ENCODE measurements around the gene ZBED2. TPM values are rescaled to one million over a fixed set of nuclear protein-coding genes. Genes with fewer than 3 reads are reported as not detected.

ZBED2 gene
- polyA plus RNA-seq, 2 of the 4 experiments (the other 2 are of a cell fraction) = 0.48 to 1.9 TPM

- H3K4me1 ChIP-seq = peaks cover 11% of the 10 kb centered on the region; the same call in 2 of the 3 replicates
- FAIRE-seq = no peak
These were observed 13.2 kb upstream of the ZBED2 start for GRCh38 chr3:111608383-111608782.

DNA sequence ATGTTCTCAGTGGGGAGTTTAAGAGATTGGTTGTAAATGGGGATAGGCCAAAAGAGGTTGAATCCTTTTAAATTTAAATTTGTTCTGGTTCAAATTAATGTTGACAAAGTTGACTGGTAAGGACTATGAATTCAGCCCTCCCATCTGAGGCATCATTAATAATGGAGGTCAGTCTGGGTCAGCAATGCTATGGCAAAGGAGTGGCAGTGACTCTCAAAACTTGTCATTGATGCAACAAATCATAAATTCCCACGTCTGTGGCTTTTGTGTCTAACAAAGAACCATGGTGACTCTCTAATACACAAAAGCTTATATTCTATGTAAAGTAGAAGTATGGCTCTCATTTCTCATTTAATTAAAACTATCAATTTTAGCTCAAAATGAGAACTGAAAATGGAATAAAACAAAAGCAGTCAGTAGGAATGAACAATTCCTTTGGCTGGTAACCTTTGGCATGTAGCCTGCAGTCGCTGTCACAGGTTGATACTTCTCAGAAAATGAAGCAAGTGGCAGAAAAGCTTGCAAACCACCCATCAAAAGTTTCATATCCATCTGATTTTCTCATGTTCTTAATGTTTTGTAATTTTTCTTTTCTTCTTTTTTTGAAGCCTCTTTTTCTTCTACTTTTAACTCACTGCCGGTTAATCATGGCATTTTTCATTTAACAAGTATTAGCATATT, 12.2 kb upstream of the ZBED2 start:
- 64% methylated on average over 3 of the region's 3 CpGs for WGBS (ENCODE audit: missing lambda C conversion rate)
- ChIA-PET CTCF (interaction anchor here (1.1 to 1.6 kb wide), 4 partner anchors 10 to 84 kb away, joined by 3 to 6 read pairs (median 4); no protein-coding TSS in a partner anchor), POLR2A (no interaction called here)
- DNase-seq (ENCODE audit: low read depth in 1 of 2, low spot score in 1 of 2) (peak in 1 of 2 experiments; percentile 32), ATAC-seq (no peak), FAIRE-seq (no peak)
- Histone ChIP-seq H3K27ac (no peak overlapping the region), H3K4me1 (peaks cover 15% of the 10 kb centered on the region), H3K4me2 (no peak overlapping the region), H3K9me3 (no peaks in the 10 kb centered on the region), H3K4me3 (no peak overlapping the region)
- no peak for TF ChIP-seq BHLHE40 (IDR thresholded peaks at IDR 0.05; ENCODE audit: low read depth, low read length)
- no peak for TF ChIP-seq RNF2 (IDR thresholded peaks at IDR 0.05; ENCODE audit: borderline replicate concordance, low read depth)
- TF ChIP-seq PHF8 (IDR thresholded peaks at IDR 0.05; ENCODE audit: borderline replicate concordance, low read depth) = no peak
- TF ChIP-seq EP300 (IDR thresholded peaks at IDR 0.05) = no peak
- no peak for TF ChIP-seq GATA3 (IDR thresholded peaks at IDR 0.05; ENCODE audit: borderline replicate concordance)
- TF ChIP-seq RCOR1 (IDR thresholded peaks at IDR 0.05; ENCODE audit: low read depth, low read length) = no peak
- TF ChIP-seq KDM5A (IDR thresholded peaks at IDR 0.05) = no peak

More at GRCh38 chr3:111608383-111608782, 13.2 kb upstream of the ZBED2 start:
- H3K27ac ChIP-seq = no peak overlapping the region
- no peak for DNase-seq (ENCODE audit: low read depth in 1 of 2, low spot score in 1 of 2)
- H3K4me2 ChIP-seq = no peak overlapping the region
- WGBS (ENCODE audit: missing lambda C conversion rate) = 95% methylated on average over 2 of the region's 2 CpGs
- H3K9me3 ChIP-seq = no peaks in the 10 kb centered on the region
- ChIA-PET CTCF (interaction anchor here (1.3 to 1.6 kb wide), 3 partner anchors 9 to 83 kb away, joined by 3 to 6 read pairs (median 4); no protein-coding TSS in a partner anchor), POLR2A (no interaction called here)
- no peak overlapping the region for H3K4me3 ChIP-seq
- TF ChIP-seq HMGXB4 (CRISPR knock-in tag; IDR thresholded peaks at IDR 0.05; ENCODE audit: borderline replicate concordance) = no peak
- TF ChIP-seq EP300 (IDR thresholded peaks at IDR 0.05) = no peak
- TF ChIP-seq, protein P1, sequence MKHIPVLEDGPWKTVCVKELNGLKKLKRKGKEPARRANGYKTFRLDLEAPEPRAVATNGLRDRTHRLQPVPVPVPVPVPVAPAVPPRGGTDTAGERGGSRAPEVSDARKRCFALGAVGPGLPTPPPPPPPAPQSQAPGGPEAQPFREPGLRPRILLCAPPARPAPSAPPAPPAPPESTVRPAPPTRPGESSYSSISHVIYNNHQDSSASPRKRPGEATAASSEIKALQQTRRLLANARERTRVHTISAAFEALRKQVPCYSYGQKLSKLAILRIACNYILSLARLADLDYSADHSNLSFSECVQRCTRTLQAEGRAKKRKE (CRISPR knock-in tag; IDR thresholded peaks at IDR 0.05; ENCODE audit: low read depth) = no peak
- no peak for TF ChIP-seq HOXB5 (CRISPR knock-in tag; IDR thresholded peaks at IDR 0.05)
- no peak for TF ChIP-seq EHF (CRISPR knock-in tag; IDR thresholded peaks at IDR 0.05)
- TF ChIP-seq CHD2 (IDR thresholded peaks at IDR 0.05; ENCODE audit: low read length, partially characterized antibody) = no peak
- TF ChIP-seq ESRRA (IDR thresholded peaks at IDR 0.05; ENCODE audit: borderline replicate concordance, low read length) = no peak
- TF ChIP-seq RCOR1 (IDR thresholded peaks at IDR 0.05; ENCODE audit: low read depth, low read length) = no peak
- TF ChIP-seq KDM1A (IDR thresholded peaks at IDR 0.05; ENCODE audit: low read depth) = no peak
- no peak for TF ChIP-seq SREBF2 (IDR thresholded peaks at IDR 0.05)
- no peak for TF ChIP-seq FOSL2 (IDR thresholded peaks at IDR 0.05)
- no peak for TF ChIP-seq FOSL2 (CRISPR knock-in tag; IDR thresholded peaks at IDR 0.05)
- no peak for TF ChIP-seq RAD21 (conservative IDR thresholded peaks at IDR 0.05 in 1 of 2, IDR thresholded peaks at IDR 0.05 in 1 of 2)
- TF ChIP-seq, protein P2, sequence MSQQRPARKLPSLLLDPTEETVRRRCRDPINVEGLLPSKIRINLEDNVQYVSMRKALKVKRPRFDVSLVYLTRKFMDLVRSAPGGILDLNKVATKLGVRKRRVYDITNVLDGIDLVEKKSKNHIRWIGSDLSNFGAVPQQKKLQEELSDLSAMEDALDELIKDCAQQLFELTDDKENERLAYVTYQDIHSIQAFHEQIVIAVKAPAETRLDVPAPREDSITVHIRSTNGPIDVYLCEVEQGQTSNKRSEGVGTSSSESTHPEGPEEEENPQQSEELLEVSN (IDR thresholded peaks at IDR 0.05; ENCODE audit: borderline replicate concordance, low read depth) = no peak
- TF ChIP-seq FOXS1 (CRISPR knock-in tag; IDR thresholded peaks at IDR 0.05) = no peak
- no peak for TF ChIP-seq POLR2A (IDR thresholded peaks at IDR 0.05; ENCODE audit: low read length)
- TF ChIP-seq USF2 (IDR thresholded peaks at IDR 0.05) = no peak
- TF ChIP-seq FOSB (CRISPR knock-in tag; IDR thresholded peaks at IDR 0.05) = no peak
- no peak for TF ChIP-seq GATA3 (IDR thresholded peaks at IDR 0.05; ENCODE audit: borderline replicate concordance)
- no peak for ATAC-seq
